Activated CD4-positive, alpha-beta T cell treated with anti-CD3 and anti-CD28 coated beads, Interleukin-2, amount 50 U/mL, for 16 hours (primary cell): ENCODE results near the gene CRHR2.

ENCODE experiments used
- DNase-seq: peaks from one replicate; pipeline ENCODE4 v3.0.0-alpha.2; 2020

CRHR2 gene

DNA sequence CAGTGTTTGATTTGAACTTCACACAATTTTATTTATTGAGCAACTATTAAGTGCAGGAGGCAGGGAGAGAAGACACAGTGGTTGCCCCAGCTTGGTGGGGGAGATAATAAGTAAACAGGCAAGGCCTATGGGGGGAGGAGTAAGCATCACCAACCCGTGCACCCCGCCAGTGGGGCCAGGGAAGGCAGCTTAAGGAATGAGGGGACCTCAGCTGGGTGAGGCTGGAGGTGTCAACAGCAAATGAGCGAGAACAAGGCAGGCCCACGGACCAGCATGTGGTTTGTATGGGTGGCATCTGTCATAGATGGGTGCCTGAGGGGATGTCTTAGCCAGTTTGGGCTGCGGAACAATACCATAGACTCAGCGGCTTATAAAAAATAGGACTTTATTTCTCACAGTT lies 24.1 kb upstream of the CRHR2 start:
- no peak for DNase-seq

DNA sequence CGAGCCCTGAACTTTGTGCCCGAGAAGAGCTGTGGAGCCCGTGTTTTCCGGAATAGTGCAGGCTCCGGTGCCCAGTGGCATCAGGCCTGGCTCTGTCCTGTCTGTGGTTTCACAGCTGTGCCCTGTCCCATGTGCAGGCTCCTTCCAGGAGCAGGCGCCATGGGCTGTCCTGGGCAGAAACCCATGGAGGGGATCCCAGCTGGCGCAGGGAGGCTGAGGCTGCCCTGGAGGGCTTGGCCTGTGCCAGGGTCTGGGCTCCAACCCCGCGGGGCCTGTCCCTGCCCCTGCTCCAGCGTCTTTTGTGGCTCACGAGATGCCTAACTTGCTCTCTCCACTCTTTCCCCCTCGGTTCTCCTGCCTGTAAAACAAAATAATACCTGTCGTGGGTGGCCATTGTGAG lies 23.3 kb upstream of the CRHR2 start:
- no peak for DNase-seq

DNA sequence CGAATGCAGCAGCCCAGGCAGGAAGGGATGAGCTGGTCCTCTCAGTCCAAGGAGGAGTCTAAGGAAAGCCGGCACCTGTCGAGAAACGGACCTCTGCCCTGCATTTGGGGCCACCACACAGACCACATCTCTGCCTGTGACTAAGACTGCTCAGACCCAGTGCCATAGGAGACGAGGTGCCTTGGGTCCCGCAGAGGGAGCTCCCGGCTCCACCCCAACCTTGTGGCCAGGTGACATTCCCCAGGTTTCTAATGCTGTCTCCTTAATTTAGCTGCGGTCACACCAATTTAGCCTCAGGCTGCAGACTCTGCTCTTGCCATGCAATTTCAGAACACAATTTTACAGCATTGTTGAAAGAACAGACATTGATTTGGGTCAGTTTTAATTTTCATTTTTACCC lies 22.8 kb upstream of the CRHR2 start:
- DNase-seq = no peak

DNA sequence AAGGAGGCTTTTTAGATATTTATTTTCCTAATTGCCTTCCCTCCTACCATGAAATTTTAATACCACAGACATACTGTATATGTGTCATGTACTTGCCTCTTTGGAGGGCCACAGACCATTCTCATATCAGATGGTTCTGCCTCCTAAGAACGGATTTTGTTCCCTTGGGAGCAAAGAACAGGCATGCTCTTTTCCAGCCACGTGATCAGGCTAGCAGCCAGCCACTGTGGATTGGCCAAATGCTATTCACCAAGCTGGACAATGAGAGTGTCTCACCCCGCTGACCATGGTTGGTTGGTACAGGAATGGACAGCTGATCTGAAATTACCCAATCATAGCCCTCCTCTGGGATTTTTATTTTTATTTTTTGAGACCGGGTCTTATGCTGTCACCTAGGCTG lies 21.5 kb upstream of the CRHR2 start:
- no peak for DNase-seq

DNA sequence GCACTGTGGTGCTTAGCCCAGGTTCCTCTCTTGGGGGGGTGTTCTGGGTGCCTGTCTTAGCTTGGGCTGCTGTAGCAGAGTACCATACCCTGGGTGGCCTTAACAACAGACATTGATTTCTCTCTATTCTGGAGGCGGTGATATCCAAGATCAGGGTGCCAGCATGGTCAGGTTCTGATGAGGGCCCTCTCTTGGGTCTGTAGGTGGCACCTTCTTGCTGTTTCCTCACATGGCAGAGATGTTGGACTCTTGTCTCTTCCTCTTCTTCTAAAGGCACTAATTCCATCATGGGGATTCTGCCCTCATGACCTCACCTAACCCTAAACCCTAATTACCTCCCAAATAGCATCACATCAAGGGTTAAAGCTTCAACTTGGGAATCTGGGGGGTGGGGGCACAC lies 19.9 kb upstream of the CRHR2 start:
- DNase-seq = peak; percentile 10

DNA sequence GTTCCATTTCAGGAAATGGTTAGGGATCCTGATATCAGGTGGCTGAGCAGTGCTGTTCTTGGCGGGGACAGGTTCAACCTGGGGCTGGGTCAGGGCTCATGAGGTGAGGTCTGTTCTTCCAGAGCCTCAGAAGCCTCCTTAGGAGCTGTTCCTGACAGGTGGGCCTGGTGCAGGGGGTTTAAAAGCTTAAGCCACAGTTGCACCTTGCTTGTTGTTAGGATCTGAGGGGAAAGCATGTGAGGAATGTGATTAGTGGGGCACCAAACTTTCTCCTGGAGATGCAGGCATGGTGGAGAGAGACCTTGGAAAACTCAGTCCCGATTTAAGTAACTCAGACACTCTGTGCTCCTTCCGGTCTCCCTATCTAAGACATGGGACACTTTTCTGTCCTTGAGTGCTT lies 18.7 kb upstream of the CRHR2 start:
- DNase-seq = no peak

DNA sequence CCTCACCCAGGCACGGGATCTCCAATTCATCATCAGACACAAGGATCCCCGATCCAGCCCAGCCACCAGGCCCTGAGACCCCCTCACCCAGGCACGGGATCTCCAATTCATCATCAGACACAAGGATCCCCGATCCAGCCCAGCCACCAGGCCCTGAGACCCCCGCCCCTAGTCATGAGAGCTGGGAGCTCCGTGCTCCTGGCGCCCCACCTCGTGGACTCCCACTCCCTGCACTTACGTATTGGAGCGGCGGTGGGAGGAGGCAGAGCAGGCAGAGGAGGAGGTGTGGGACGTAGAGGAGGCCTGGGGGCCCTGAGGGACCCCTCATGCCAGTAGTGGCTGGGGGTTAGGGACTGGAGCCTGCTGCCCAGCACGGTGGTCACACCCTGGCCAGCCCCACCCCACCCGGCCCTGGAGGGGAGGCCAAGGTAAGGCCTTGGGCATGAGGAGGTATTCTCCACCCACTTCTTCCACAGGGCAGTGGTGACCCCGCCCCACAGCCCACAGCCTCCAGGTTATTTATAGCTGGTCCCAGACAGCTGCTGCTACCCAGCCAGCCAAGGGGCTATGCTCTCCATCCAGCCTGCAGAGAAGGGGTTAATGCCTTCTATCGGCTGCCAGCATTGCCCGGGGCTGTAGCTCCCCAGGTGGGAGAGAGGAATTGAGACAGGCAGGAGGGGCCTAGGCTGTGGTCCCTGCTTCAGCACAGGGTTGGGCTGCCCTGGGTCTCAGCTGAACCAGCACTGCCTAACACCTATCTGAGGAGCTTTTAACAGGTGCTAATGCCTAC lies 17.6 kb upstream of the CRHR2 start:
- no peak for DNase-seq

DNA sequence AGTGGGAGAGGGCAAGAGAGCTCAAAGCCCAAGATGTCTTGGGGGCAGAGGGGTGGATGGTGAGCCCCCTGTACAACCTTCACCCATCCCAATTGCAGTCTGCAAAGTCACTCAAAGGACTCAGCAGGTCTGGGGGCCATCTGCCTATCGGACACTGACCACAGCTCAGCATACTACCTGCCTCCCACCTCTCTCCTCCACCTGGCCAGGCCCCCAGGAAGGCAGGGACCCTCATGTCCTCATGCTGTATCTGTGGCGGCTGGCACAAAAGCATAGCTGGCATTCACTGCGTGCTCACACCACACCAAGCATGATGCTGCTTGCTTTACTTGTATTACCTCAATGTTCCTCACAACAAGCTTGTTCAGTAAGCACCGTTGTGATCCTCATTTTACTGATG lies 16.2 kb upstream of the CRHR2 start:
- DNase-seq = no peak

DNA sequence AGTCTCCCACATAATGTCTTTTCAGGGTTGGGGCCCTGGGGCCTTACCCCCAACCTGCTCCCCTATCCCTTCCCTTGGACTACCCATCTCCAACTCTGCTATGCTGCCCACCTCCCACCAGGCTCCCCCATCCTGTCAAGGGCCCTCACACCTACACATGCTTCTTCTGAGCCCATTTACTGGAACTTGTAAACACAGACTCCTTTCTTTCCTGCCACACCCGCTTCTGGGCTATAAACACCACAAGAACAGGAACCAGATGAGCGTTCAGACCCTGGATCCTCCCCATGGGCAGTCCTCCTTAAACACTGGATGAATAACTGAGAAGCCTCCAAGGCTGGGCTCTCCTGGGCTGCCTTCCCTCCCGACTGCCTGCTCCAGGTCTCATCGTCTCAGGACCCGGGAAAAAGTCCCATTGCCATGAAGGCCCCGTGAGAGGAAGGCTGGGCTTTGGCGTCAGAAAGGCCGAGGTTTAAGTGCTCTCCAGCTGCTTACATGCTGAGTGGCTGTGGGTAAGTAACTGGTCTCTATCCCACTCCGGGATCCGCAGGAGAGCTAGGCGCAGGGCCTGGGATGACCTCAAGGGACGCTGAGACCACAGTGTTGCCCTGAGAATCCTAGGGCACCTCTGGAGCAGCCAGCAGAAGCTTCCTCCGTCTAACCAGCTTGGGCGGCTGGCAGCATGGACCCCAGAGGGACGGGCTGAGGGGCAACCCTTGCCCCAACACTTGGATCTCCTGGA lies 15.6 kb upstream of the CRHR2 start:
- no peak for DNase-seq

DNA sequence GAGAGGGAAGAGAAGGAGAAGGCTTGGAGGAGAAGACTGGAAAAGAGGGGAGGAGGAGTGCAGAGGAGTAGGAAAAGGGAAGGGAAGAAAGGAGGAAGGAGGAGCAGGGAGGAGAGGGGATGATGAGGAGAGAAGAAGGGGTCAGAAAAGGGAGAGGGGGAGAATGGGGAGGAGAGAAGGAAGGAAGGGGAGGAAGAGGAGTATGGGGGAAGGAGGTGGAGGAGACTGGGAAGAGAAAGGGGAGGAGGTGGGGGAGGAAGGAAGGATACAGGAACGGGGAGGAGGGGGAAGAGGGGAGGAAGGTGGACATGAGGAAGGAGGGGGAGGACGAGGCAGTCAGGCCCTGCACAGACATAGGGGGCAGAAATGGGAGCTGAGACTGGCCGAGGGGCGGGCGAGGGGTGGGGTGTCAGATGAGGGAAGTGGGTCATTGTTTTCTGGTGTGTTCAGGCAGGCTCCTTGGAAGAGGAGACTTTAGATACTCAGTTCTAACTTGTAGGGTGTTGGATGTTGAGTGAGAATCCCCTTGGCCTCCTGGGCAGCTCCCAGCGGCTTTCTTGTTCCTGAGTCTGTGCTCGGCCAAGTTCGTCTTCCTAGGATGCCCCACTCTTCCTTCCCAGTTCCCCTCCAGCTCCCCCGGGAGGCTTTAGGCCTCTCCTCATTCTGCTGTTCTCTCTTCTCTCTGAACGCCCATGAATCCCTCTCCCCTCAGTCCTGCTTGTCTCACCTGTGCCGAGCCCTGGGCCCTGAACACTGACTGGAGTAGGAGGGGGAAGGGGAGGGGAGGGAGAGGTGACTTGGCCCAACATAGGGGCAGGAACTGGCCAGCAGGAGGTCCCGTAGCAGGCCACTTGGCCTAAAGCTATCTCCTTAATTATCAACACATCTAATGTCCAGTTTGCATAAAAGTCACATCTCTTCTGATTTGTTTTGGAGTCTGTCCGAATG lies 12.8 kb upstream of the CRHR2 start:
- no peak for DNase-seq

DNA sequence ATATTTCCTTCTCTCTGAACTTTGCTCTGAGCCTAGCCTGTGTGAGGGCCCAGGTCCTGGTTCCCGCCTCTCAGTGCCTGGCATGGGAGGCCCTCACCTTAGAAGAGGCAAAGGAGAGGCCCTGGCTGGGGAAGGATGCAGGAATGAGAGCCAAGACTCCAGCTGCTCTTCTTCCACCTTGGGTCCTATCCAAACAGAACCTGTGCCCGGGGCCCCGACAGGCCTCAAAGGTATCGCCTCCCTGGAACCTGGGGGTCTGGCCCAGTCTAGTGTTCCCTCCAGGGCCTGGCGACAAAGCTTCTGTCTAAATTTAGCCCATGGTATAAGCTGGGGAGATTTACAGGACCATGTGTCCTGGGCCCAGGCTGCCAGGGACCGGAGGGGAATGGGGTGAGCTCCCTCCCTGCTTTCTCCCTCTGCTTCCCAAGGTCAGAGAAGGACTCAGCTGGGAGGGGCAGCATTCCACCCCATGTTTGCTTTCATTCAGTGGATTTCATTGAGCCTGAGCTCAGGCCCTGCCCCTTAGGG lies 12.0 kb upstream of the CRHR2 start:
- DNase-seq = no peak

DNA sequence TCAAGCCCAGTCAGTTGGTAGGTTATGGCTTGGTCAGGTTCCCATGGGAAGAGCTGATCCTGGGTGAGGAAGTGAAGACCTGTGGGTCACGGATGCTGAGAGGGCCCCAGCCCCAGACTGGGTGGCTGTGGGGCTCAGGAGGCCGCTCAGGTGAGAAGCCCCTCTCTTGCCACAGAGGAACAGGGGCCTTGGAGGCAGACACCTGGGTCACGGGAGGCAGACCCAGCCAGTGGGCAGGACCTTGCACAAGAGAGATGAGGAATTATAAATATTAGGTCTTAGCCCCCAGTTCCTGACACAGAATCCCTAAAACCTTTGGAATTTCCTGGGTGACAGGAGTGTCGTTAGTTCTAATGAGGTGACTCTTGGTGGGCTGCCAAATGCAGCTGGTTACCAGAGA lies 10.6 kb upstream of the CRHR2 start:
- no peak for DNase-seq

DNA sequence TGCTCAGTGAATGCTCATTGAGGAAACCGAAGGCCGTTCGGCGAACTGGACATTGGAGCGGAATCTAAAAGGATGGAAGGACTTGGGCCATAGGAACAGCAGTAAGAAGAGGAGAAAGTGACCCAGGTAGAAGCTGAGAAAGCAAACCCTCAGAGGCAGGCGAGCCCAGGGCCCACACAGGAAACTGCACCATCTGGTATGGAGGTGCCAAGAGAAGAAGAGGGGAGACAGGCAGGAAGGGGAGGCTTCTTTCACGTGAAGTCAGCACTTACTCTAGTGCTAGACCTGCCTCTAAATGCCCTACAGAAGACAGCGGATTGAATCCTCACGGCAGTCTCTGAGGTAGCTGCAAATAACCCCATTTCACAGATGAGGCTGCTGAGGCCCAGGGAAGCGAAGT lies 10.2 kb upstream of the CRHR2 start:
- no peak for DNase-seq

DNA sequence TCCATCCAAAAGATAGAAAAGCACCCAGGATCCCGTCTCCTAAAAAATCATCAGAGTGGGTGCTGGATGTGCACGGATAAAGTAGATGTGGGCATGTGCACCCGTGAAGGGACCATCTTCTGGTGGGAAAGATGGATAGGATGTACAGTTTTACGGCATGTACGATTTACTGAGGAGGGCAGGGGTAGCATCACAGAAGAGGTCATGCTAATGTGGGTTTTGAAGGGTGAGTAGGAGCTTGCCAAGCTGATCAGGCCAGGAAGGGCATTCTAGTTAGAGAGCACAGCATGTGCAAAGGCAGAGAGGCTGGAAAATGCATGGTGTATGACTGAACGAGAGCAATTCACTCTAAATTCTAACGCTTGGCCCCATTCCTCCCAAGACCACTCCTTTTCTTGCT lies 7.8 kb upstream of the CRHR2 start:
- DNase-seq = no peak

DNA sequence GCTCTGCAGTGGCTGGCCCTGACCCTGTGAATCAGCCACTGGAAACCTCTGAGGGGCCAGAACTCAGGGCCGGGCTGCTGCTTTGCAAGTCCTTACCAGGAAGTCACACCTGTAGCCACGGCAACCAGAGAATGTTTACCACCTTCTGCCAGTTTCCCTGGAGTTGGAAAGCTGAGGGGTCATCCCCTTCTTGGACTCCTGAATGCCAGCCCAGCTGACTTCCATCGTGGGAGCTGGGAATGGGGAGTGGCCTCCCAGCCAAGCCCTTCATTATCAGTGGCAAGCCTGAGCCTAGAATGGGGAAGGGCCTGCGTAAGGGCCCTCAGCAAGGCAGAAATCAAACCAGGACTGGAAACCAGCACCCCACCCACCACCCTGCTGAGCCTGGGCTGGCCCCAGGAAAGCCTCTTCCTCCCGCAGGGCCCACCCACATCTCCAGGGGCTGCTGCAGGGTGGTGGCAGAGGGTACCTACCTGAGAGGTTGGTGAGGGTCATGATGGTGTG lies 6.5 kb upstream of the CRHR2 start:
- DNase-seq = no peak

DNA sequence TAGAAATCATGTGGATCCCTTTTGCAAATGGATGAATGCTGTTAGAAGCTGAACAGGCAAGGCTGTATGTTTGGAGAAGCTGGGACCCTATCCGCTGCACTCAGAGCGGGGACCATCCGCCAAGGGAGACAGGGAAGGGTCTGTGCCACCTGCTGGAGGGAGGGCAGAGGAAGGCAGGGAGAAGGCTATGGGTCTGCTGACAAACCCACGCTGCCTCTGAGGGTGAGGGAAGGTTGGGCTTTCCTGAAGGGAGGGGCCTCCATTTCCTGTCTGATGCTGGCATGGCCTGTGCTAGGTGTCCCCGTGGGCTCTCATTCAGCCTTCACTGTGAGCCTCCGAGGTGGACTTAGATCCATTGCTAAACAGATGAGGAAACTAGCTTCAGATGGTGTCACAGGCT lies 5.3 kb upstream of the CRHR2 start:
- no peak for DNase-seq

DNA sequence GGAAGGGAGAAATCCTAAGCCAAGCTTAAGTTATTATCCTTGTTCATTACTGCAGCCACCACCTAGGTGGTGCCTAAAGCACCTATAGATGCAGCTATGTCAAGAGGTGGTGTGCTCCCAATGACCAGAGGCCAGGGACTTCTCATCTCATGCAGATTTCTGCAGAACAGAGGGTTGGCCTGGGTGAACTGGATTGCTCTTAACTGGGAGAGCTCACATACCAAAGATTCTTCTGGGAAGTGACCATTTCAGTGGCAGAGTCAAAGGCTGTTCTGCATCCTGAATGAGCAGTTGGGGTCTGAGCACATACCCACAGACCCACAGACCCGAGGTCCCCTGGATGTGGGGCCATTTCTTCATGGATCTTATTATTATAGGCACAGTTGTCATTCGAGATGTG lies 2.1 kb upstream of the CRHR2 start:
- no peak for DNase-seq

DNA sequence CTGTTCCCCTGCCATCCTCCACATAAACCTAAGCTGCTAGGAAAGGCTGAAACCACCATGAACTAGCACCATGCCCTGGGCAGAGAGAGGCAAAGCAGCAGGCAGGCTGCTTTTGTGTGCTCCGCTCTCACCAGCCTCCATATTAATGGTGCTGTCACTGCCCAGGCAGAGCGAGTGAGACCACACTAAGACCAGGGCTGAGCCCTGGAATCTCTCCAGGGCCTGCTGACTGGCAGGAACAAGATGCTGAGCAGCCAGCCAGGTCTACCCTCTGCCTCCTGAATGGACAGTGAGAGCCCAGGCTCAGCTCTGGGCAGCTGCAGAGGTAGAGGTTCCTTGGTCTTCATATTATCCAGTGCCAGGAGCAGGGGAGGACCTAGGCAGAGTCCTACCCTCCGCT lies 1.6 kb upstream of the CRHR2 start:
- DNase-seq = no peak

DNA sequence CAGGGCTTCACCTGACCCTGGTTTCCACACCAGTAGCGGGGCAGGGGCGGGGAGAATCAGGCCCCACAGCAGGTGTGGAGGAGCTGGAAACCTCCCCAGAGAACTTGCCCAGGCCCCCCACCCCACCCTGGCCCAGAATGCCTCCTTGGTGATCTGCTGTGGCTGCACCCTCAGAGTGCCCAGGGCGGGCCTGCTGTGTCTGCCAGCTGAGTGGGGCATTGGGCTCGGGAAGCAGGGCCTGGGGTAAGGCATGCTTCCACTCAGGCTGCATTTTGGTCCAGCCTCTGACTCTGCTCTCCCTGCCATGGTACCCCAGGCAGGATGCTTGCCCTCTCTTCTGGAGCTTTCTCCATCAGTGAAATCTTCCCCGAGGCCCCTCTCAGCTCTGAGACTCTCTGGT lies 1.1 kb upstream of the CRHR2 start:
- no peak for DNase-seq

DNA sequence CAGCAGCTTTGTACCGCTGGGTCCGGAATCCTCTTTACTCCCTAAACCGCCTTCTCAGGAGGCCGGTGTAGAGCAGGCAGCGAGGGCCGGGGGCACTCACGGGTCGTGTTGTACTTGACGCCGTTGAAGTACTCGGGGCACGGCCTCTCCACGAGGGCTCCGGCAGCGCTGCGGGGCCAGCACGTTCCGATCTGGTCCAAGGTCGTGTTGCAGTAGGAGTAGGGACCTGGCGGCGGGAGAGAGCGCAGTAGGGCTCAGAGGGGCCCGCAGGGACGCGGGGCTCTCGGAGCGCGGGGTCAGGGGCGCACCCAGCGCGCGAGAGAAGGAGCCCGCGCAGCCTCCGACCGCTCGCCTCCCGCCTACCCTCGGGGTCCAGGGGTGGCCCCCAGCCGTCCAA lies 443 bp downstream of the CRHR2 start:
- DNase-seq = no peak

DNA sequence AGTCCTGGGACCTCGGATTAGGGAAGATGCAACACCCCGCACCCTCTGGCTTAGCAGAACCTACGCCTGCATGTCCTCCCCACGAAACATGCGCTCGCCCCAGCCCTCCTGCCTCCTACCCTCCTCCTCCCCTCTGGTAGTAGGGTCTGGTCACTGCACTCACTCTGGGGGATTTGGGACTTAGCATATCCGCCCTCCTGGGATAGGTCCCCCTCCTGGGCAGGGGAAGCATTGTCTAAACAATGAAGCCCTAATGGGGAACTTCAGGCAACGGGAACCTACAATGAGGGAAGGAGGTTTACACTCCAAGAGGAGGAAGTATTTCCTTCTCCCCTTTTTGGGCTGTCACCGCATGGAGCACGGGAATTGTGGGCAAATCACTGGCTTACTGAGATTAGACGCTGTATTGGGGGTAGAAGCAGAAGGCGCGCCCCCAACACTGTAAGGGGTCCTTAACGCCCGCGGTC lies 892 bp downstream of the CRHR2 start:
- DNase-seq = no peak

DNA sequence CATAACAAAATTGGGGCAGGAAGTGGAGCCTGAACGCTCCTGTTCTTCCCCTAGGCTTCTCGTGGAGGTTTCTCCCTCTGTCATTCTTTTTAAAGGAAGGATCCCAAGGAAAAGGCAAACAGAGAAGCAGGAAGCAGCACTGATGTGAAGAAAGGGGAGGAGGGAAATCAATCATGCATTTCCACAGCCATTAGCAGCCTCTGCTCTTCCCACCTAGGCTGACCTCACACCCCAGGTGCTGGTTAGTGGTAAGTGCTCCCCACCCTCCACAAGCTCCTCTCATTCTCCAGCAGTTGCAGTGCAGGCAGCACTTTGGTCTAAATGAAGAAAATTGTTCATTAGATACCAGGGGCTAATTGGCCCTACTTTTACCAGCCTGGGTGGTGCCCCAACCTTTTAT lies 2.6 kb downstream of the CRHR2 start:
- no peak for DNase-seq

DNA sequence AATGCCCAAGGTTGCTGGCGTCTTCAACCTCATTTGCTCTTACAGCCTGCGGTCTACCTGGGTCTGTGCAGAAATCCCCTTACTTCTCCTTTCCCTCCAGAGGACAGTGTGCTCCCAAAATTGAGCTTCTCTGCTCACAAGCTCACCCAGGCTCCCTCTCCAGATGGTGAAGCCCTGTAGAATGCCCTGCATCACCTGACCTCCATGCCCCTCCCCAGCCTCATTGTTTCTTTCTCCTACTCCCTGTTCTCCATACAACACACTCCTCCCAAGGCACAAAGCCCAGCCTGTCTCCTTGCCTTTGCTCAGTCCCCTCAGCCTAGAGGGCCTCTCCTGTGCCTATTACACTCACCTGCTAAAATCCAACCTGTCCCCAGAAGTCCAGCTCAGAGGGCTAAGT lies 3.5 kb downstream of the CRHR2 start:
- no peak for DNase-seq
